HepG2 (cell line): ENCODE data around the gene HS3ST3B1. TPM values are rescaled to one million over a fixed set of nuclear protein-coding genes. Genes with fewer than 3 reads are reported as not detected.

Source experiments
- ATAC-seq: fragments of 200-7000 bp; cut with Tn5 transposase; 3 replicates; pipeline ENCODE4 v1.9.1; 2020; ENCODE audit warnings: mild to moderate bottlenecking, moderate library complexity
- BruUV-seq: library from RNA; stranded (reverse); fragments of 400-500 nt; replicated peaks from 2 replicates; lab custom pipeline; 2021; lab: Mats Ljungman, UMichigan
- CTCF ChIA-PET: fragments of 300-600 bp; formaldehyde crosslinking; extraction: SDS; loops from one replicate; lab custom pipeline; 2021; ENCODE audit warnings: low total read pairs, inconsistent platforms, low intra/inter-chr PET ratio; lab: Yijun Ruan, JAX
- POLR2A ChIA-PET: fragments of 350-600 bp; sonication (Branson Sonifier 250); formaldehyde crosslinking; loops from one replicate; lab custom pipeline; 2020; ENCODE audit warnings: antibody characterized with exemption, inconsistent platforms; lab: Yijun Ruan, JAX
- DNase-seq: peaks from one replicate; pipeline ENCODE4 v3.0.0-alpha.2; 2015; ENCODE audit warnings: low spot score
- FAIRE-seq: peaks from 3 replicates; lab custom pipeline; 2011; peaks lifted over from hg19 to GRCh38; lab: Jason Lieb, UNC
- H2AFZ ChIP-seq: one replicate; pipeline ENCODE4 v1.6.1; 2011; ENCODE audit warnings: low read length, inconsistent platforms
- H3K27ac ChIP-seq: fragments of 300-600 bp; 3 replicates; pipeline ENCODE4 v1.8.0; 2011; ENCODE audit warnings: mixed run types, mild to moderate bottlenecking, mixed read lengths, low read length, inconsistent platforms; ENCODE audit not compliant: insufficient read depth; ENCODE audit errors: extremely low read length
- H3K27me3 ChIP-seq, 2 experiments: fragments of 200-600 bp in 1 of 2; 2 replicates in 1 of 2; 3 replicates in 1 of 2; pipeline versions ENCODE4 v1.6.0 to v1.8.0; 2011; ENCODE audit warnings: low read length in 2 of 2, mild to moderate bottlenecking in 2 of 2, moderate library complexity in 2 of 2, inconsistent platforms in 1 of 2; ENCODE audit not compliant: insufficient read depth in 2 of 2, control insufficient read depth in 1 of 2
- H3K36me3 ChIP-seq, 2 experiments: fragments of 200-600 bp in 1 of 2; replicated peaks in 1 of 2; 2 replicates in 1 of 2; 3 replicates in 1 of 2; pipeline versions ENCODE4 v1.5.1 to v1.8.0; 2011; ENCODE audit warnings: low read length in 2 of 2, inconsistent platforms in 1 of 2; ENCODE audit not compliant: insufficient read depth in 2 of 2, control insufficient read depth in 1 of 2
- H3K4me1 ChIP-seq: 2 replicates; pipeline ENCODE4 v1.5.1; 2012; ENCODE audit warnings: low read length, inconsistent platforms; ENCODE audit not compliant: insufficient read depth
- H3K4me2 ChIP-seq: 2 replicates; pipeline ENCODE4 v1.6.0; 2011; ENCODE audit warnings: low read depth, low read length, inconsistent platforms
- H3K4me3 ChIP-seq, 3 experiments: fragments of 200-600 bp in 1 of 3; sonication (generic), shearing (Covaris generic) in 1 of 3; replicated peaks in 1 of 3; 2 replicates each; pipeline ENCODE4 v1.5.1; 2011 to 2016; ENCODE audit warnings: low read length in 3 of 3, inconsistent platforms in 2 of 3, low read depth in 2 of 3, mild to moderate bottlenecking in 2 of 3, control low read depth in 1 of 3, mixed read lengths in 1 of 3; ENCODE audit not compliant: insufficient read depth in 1 of 3
- H3K79me2 ChIP-seq: one replicate; pipeline ENCODE4 v1.6.1; 2011; ENCODE audit warnings: low read length, inconsistent platforms; ENCODE audit not compliant: insufficient read depth
- H3K9ac ChIP-seq: 2 replicates; pipeline ENCODE4 v1.6.0; 2011; ENCODE audit warnings: mild to moderate bottlenecking, low read depth, low read length, inconsistent platforms; ENCODE audit not compliant: insufficient read depth
- H3K9me3 ChIP-seq: 2 replicates; pipeline ENCODE4 v1.5.1; 2012; ENCODE audit warnings: mild to moderate bottlenecking, low read length
- H4K20me1 ChIP-seq: 2 replicates; pipeline ENCODE4 v1.6.0; 2011; ENCODE audit warnings: inconsistent platforms, mild to moderate bottlenecking, low read length, moderate library complexity; ENCODE audit not compliant: insufficient read depth
- CREB1 ChIP-seq, 2 experiments: fragments of 450-650 bp in 1 of 2; IDR thresholded peaks; 2 replicates each; pipeline ENCODE4 v1.6.1; 2016 to 2017; ENCODE audit warnings: control low read depth in 1 of 2, mild to moderate bottlenecking in 1 of 2, missing compliant biosample characterization in 1 of 2, missing genetic modification characterization in 1 of 2
- NONO ChIP-seq, 2 experiments: fragments of 450-650 bp in 1 of 2; sonication (generic) in 1 of 2; formaldehyde crosslinking in 1 of 2; IDR thresholded peaks in 1 of 2; conservative IDR thresholded peaks in 1 of 2; 2 replicates each; pipeline versions ENCODE4 v1.6.1 to v1.8.0; 2017 to 2022; ENCODE audit warnings: mild to moderate bottlenecking in 1 of 2, missing genetic modification reagents in 1 of 2, moderate library complexity in 1 of 2
- POLR2A ChIP-seq, 2 experiments: IDR thresholded peaks; 2 replicates each; pipeline ENCODE4 v1.6.1; 2011; ENCODE audit warnings: low read depth in 2 of 2, low read length in 2 of 2, mild to moderate bottlenecking in 1 of 2, moderate library complexity in 1 of 2; ENCODE audit not compliant: insufficient read depth in 1 of 2
- POLR2G ChIP-seq: fragments of 200-400 bp; formaldehyde crosslinking; IDR thresholded peaks from 2 replicates; pipeline ENCODE4 v1.6.1; 2018; ENCODE audit warnings: mild to moderate bottlenecking, low read depth, low read length, moderate library complexity
- RBM22 ChIP-seq: fragments of 200-400 bp; formaldehyde crosslinking; optimal IDR thresholded peaks from 2 replicates; pipeline ENCODE3; 2017; ENCODE audit warnings: mild to moderate bottlenecking, low read length, moderate library complexity
- WGBS: methylation state at CpG from one replicate; pipeline ENCODE4 v1.1.6; 2017; ENCODE audit warnings: low lambda C conversion rate; 5-methylcytosine and 5-hydroxymethylcytosine counted together
- in situ Hi-C: cut with HindIII; loops from 2 replicates; pipeline ENCODE4 v1.10.0; 2017; ENCODE audit warnings: low pct_unique_long_range_greater_than_20kb; ENCODE audit not compliant: extremely low pct_ligation_motif_present
- intact Hi-C: fragments of 100-400 bp; cut with micrococcal nuclease; formaldehyde crosslinking; loops from one replicate; pipeline ENCODE4 v1.10.0; 2022; ENCODE audit not compliant: unreplicated experiment
- polyA plus RNA-seq, 8 experiments: library from polyadenylated mRNA; depleted of rRNA in 3 of 8; stranded (reverse) in 7 of 8; unstranded in 1 of 8; fragments of >200 nt; fragmentation: Illumina TruSeq in 4 of 8; extraction: Trizol in 4 of 8; gene quantifications; 2 replicates each; pipeline versions ENCODE4 v1.2.1 to v1.2.3, GENCODE V29; 2011 to 2016; ENCODE audit warnings: low read depth in 4 of 8, missing spikeins in 1 of 8, mixed read lengths in 1 of 8; ENCODE audit not compliant: insufficient read depth in 1 of 8
- total RNA-seq, 5 experiments: library from RNA; depleted of rRNA; stranded (reverse); fragments of >200 nt; fragmentation: Illumina TruSeq; extraction: Trizol; gene quantifications; 2 replicates each; pipeline ENCODE4 v1.2.3, GENCODE V29; 2016; ENCODE audit warnings: low read depth in 1 of 5
- TF ChIP-seq, protein P1 (sequence below): IDR thresholded peaks from 2 replicates; pipeline ENCODE4 v1.6.1; 2016
- TF ChIP-seq, protein P2 (sequence below): IDR thresholded peaks from 2 replicates; pipeline ENCODE4 v1.6.1; 2018; ENCODE audit warnings: missing genetic modification reagents

The HS3ST3B1 gene
- total and polyA plus RNA-seq, 2 of the 13 experiments (the other 11 are each of a cell fraction or from before 2014, with no cell fraction given), result 15.7 to 39.5 TPM

DNA sequence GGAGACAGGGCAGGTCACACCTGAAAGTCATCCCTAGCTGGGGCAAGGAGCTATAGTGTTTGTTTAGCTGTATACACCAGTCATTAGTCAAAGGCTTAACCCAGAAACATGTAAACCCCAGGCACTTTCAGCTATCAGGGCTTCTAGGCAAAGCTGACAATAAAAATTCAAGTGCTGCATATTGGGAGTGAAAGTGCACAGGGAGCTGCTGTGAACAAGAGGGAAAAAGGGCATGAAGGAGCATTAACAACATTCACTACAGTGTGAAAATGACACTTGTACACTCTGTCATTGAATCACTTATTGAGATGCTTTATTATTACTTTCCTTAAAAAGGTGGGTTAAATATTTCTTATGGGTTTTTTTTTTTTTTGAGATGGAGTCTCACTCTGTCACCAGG is 92.8 kb downstream of the HS3ST3B1 start:
- ATAC-seq, result no peak
- Histone ChIP-seq H3K36me3 (peaks cover 12 to 80% of the 10 kb centered on the region in 2 experiments), H3K4me2 (no peak overlapping the region), H3K79me2 (peaks cover 70% of the 10 kb centered on the region), H3K4me1 (no peaks in the 10 kb centered on the region), H3K4me3 (no peak overlapping the region), H4K20me1 (peaks cover 7% of the 10 kb centered on the region; the same call in 1 of the 2 replicates), H3K27me3 (no peaks in the 10 kb centered on the region), H3K9me3 (no peaks in the 10 kb centered on the region), H2AFZ (no peak overlapping the region), H3K27ac (no peak overlapping the region), H3K9ac (no peak overlapping the region)
- BruUV-seq, result no TSS peak
- CTCF ChIA-PET, result no interaction called here
- TF ChIP-seq POLR2G (peak; percentile 25; the same call in 1 of the 2 replicates), RBM22 (peak; percentile 92)
- TF ChIP-seq, protein P1, sequence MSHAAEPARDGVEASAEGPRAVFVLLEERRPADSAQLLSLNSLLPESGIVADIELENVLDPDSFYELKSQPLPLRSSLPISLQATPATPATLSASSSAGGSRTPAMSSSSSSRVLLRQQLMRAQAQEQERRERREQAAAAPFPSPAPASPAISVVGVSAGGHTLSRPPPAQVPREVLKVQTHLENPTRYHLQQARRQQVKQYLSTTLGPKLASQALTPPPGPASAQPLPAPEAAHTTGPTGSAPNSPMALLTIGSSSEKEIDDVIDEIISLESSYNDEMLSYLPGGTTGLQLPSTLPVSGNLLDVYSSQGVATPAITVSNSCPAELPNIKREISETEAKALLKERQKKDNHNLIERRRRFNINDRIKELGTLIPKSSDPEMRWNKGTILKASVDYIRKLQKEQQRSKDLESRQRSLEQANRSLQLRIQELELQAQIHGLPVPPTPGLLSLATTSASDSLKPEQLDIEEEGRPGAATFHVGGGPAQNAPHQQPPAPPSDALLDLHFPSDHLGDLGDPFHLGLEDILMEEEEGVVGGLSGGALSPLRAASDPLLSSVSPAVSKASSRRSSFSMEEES (CRISPR knock-in tag), result no peak
- no peak for FAIRE-seq
- POLR2A ChIA-PET, result interaction anchor here (0.7 to 1.6 kb wide), 3 partner anchors 20 to 84 kb away, joined by 3 to 7 read pairs (median 4); no protein-coding TSS in a partner anchor
- intact Hi-C loops (no loop called here), in situ Hi-C loops (no loop called here)
- DNase-seq, result no peak

DNA sequence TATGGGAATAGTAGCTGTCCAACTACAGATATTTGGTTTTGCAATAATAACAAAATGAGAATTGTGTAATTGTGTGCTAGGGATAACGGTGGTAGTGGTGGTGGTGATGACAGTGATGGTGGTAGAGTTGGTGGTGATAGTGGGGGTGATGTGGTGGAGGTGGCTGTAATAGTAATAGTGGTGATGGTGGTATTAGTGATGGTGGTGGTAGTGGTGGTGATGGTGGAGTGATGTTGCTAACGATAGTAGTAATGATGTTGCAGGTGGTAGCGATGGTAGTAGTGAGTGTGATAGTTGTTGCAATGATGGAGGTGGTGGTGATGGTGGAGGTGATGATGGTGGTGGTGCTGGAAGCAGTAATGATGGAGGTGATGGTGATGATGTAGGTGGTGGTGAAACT is 94.4 kb downstream of the HS3ST3B1 start:
- TF ChIP-seq CREB1 (IDR thresholded peaks at IDR 0.05), result peak; percentile 18; the same call in 1 of the 2 replicates
- no peak for TF ChIP-seq CREB1 (CRISPR knock-in tag; IDR thresholded peaks at IDR 0.05)
- 0 out of 2 replicates have a peak, but pooled peaks have one; percentile 66 for TF ChIP-seq NONO (IDR thresholded peaks at IDR 0.05)
- TF ChIP-seq NONO (CRISPR knock-in tag; conservative IDR thresholded peaks at IDR 0.05), result no peak
- TF ChIP-seq RBM22, result peak; percentile 34
- TF ChIP-seq, protein P2, sequence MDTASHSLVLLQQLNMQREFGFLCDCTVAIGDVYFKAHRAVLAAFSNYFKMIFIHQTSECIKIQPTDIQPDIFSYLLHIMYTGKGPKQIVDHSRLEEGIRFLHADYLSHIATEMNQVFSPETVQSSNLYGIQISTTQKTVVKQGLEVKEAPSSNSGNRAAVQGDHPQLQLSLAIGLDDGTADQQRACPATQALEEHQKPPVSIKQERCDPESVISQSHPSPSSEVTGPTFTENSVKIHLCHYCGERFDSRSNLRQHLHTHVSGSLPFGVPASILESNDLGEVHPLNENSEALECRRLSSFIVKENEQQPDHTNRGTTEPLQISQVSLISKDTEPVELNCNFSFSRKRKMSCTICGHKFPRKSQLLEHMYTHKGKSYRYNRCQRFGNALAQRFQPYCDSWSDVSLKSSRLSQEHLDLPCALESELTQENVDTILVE, result no peak
- 0 out of 4 replicates have a peak, but pooled peaks of 1 of the 2 experiments have one; percentile 10 for TF ChIP-seq POLR2A (IDR thresholded peaks at IDR 0.05; ENCODE audit: insufficient read depth in 1 of 2, low read depth in 2 of 2, low read length in 2 of 2)
- no peak for DNase-seq
- Histone ChIP-seq H3K9me3 (no peaks in the 10 kb centered on the region), H3K36me3 (peaks cover 9 to 80% of the 10 kb centered on the region in 2 experiments), H3K27ac (no peak overlapping the region), H3K4me2 (no peak overlapping the region), H3K9ac (no peak overlapping the region), H3K79me2 (peaks cover 70% of the 10 kb centered on the region), H4K20me1 (no peaks in the 10 kb centered on the region; the same call in 1 of the 2 replicates), H2AFZ (no peak overlapping the region), H3K4me3 (no peak overlapping the region), H3K27me3 (no peaks in the 10 kb centered on the region), H3K4me1 (peaks cover 3% of the 10 kb centered on the region; the same call in 1 of the 2 replicates)
- intact Hi-C loops, result no loop called here
- no TSS peak for BruUV-seq
- ChIA-PET POLR2A (interaction anchor here (1.1 to 1.4 kb wide), 2 partner anchors 22 to 94 kb away, joined by 3 to 4 read pairs; partner anchors contain the start of gene HS3ST3B1), CTCF (no interaction called here)
- no peak for FAIRE-seq
- in situ Hi-C loops, result no loop called here
- 98% methylated on average over 3 of the region's 3 CpGs for WGBS
- ATAC-seq, result no peak
